HG02981 (cell line): ENCODE data around the gene SLC10A1.

Experiments used
- ATAC-seq: cut with Tn5 transposase; IDR thresholded peaks from one replicate; pipeline ENCODE4 v1.9.1; 2021; ENCODE audit warnings: mild to moderate bottlenecking, moderate library complexity; ENCODE audit not compliant: unreplicated experiment

The SLC10A1 gene

DNA sequence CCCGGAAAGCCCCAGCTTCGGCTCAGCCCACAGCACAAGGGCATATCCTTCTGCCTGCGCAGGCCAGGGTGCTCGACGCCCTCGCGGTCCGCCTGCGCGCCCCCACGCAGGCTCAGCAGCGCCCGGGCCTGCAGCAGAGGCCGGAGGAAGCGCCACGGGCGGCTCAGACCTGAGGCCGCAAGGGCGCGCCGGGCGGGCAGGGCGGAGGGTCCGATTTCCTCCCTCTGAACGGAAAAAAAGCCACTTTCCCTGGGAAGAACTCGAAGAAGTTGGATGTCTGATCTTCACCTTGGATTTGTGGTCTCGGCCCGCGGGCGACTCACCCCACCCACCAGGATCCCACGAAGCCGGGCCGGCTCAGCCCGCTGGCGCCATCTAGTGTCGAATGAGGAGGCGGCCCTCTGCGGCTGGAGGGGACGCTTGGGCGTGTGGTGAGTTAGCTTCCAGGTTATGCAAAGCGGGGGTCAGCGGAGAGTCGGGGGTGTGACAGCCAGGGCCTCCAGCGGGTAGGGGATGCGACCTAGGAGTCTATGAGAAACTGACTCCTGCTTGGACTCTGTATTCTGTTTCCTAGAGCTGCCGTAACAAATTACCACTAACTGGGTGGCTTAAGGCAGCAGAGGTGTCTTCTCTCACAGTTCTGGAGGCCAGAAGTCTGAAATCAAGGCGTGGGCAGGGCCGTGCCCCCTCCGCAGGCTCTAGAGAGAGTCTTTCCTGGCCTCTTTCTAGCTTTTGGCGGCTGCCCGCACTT, 70.1 kb downstream of the SLC10A1 start:
- peak; percentile 81 for ATAC-seq
